ENCODE measurements around the gene WDR93.

- no peak for TF ChIP-seq EZH2 (IDR thresholded peaks at IDR 0.05)
- no peak for TF ChIP-seq POLR2AphosphoS5 (IDR thresholded peaks at IDR 0.05; ENCODE audit: borderline replicate concordance, low read depth, low read length)
These were observed 32.9 kb upstream of the WDR93 start for GRCh38 chr15:89657686-89658200.
